HK-2 (cell line): Measurements from ENCODE around the gene ANAPC15.
A peak's percentile ranks its signal among the peaks of the same experiment; 100 is the strongest.
"Not testable (repeated sequence)": the region's sequence is repeated elsewhere in the genome, so short reads cannot be mapped to it uniquely, and the experiment has no call there.

Experiments
- DNase-seq: peaks from one replicate; pipeline ENCODE4 v3.0.0-alpha.2; 2018; ENCODE audit not compliant: unreplicated experiment

The ANAPC15 gene

DNA sequence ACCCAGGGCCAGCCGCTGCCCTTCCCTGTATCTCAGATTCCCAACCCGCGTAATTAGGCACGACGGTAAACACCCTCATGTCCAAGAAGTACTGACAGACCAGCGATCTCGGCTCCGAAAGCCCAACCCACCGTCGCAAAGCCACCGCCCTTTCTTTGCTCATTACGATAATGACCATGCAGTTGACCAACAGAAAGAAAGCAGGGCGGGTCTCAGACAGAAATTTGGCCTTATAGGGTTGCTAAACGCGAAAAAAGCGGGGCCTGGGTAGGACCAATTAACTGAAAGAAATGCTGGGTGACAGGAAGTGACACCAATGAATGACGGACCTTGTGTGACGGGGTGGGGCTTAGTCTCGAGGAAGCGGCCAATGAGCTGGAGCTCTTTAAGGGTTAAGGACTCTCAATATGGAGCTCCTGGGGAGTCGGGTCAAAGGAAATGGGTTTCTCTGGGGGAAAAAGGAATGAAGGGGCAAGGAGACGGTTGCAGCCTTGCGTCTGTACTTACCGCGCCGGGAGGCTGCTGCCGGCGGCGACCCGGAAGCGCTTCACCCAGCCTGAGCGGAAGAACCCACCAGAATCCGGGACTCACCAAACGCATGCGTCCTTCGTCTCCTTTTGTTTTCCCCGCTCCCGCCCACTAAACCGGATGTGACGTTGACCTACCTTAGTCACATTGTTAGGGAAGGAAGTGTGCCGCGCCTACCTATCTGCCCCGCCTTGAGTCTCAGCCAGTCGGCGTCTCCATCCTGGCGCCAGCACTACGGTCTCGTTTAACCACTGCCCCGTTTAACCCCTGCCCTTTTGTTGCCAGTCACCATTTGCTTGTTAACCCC is at the start of gene ANAPC15:
TSS of gene ANAPC15 (minus strand) at position 553 of the 835 bp plus-strand sequence. CDS start 1,419 bp downstream, outside the sequence.
- peak; percentile 90 for DNase-seq

DNA sequence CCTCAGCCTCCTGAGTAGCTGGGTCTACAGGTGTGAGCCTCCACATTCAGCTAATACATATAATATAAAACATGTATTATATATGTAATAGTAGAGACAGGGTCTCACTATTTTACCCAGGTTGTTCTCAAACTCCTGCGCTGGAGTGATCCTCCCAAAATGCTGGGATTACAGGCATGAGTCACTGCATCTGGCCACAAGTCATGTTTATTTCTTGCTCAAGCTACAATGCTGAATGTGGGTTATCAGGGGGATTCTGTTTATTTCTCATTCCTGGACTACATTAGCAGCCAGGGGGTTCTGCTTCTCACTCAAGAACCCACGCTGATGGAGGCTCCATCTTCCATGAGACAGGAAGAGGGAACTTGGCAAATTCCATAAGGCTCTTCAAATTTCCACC is 47.8 kb upstream of the ANAPC15 start:
- no peak for DNase-seq

DNA sequence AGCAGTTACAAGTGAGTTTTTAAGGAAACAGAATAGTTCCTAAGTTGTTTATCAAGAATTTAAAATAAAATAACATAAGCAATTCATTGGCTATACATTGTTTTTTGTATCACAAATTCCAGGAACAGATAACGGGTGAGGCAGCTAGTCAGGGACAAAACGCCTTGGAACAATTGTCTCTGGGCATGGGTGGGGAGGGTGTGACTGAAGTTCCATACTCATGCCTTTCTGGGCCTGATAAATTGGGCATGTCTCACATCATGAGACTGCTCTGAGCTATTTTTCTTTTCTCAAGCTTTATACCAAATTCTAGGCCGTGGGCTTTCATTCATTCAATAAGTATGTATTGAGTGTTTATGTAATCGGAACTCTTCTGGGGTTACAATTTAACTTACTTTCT is 44.6 kb upstream of the ANAPC15 start:
- DNase-seq = no peak

DNA sequence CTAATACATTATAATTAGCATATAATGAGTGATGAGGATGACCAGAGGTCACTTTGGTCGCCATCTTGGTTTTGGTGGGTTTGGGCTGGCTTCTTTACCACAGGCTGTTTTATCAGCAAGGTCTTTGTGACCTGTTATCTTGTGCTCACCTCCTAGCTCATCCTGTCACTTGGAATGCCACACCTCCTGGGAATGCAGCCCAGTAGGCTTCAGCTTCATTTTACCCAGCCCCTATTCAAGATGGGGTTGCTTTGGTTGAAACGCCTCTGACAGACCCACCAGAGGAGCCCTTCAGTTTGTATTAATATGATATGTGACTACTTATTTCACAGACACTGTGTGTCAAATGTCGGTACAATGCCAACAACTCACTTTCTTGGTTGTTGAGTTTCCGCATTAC is 43.3 kb upstream of the ANAPC15 start:
- no peak for DNase-seq

DNA sequence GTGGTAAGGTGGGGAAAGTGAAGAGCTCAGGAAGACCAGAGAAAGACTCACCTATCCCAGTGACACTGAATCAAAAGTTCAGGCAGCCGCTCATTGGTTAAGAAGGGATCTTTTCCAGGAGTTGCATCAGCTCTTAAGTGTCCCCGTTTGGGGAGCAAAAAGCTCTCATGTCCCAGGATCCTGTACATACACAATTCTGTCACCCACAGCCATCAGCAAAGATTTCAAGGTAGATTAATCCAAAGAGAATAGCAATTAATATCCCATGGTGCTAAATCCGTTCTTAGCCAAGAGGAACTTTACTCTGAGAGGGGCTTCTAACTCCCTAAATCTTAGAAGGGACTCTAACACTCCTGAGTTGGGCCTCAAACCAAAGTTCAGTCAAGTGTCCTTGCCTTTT is 42.3 kb upstream of the ANAPC15 start:
- DNase-seq = no peak

DNA sequence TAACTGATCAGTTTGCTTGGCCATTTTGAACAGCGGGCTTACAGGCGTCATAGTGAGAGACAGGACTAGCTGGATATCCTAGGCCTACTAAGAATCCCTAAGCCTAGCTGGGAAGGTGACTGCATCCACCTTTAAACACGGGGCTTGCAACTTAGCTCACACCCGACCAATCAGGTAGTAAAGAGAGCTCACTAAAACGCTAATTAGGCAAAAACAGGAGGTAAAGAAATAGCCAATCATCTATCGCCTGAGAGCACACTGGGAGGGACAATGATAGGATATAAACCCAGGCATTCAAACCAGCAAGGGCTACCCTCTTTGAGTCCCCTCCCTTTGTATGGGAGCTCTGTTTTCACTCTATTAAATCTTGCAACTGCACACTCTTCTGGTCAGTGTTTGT is 41.4 kb upstream of the ANAPC15 start:
- DNase-seq = not testable (repeated sequence)

DNA sequence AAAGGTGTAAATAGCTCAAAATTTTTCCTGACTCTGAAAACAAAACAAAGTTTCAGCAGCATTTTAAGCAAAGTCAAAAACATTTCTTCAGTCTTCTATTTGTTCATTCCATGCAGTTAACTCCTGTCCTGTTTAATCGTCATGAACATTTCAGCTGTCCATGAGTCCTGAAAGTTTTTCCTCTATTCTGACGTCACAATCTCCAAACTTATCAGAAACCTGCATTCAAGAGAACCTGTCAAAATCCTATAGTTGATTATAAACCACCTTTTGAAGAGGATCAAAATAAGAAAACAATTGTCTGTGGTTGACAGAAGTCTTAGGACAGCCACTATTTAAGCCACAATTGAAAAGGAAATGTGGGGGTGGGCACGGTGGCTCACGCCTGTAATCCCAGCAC is 38.4 kb upstream of the ANAPC15 start:
- DNase-seq = no peak

DNA sequence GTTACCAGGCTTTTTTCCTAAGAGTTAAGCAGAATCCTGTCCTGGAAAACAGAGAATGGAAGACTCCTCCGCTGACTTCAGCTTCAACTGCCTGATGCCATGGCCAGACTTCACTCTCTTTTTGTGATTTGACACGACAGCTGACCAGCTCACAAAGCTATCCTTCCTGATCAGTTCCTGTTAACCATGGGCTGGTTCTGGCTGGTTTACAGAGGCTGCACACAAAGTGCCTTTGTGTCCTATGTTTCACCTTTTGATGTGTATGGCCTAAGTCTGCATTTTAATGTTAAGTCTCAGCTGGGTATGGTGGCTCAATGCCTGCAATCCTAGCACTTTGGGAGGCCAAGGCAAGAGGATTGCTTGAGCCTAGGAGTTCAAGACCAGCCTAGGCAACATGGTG is 34.1 kb upstream of the ANAPC15 start:
- no peak for DNase-seq

DNA sequence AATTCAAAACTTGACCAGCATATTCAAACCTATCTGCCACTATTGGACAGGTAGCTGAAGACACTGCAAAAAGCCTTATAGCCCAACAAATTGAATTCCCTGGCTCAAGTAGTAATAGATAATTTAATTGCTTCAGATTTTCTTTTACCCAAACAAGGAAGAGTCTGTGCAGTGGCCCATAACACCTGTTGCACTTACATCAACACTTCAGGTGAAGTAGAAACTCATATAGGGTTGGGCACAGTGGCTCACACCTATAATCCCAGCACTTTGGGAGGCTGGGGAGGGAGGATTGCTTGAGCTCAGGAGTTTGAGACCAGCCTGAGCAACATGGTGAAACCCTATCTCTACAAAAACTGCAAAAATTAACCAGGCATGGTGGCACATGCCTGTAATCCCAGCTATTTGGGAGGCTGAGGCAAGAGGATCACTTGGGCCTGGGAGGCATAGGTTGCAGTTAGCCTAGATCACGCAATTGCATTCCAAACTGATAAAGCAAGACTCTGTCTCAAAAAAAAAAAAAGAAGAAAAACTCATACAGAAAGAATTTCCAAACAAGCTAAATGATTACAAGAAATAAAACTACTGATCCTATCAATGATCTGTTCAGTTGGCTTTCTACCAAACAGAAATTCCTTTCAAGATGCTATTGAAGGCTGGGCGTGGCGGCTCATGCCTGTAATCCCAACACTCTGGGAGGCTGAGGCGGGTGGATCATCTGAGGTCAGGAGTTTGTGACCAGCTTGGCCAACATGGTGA is 32.5 kb upstream of the ANAPC15 start:
- DNase-seq = peak; percentile 54

DNA sequence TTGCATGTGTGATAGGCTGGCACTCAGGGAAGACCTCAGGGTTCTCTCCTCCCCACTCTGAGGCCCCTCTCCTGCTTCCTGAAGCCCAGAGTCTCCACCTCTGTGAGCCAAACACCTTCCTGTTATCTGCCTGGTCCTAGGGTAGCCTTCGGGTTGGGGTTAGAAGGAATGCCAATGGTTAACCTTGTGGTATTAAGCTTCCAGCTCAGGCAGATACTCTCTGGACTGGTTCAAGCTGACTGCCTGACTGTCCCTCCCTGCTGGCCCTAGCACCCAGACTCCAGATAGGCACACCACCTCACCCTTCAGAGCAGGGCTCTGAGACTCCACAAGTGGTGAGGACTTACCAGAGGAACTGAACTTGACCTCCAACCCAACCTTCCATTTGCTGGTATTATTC is 30.0 kb upstream of the ANAPC15 start:
- DNase-seq = not testable (repeated sequence)

DNA sequence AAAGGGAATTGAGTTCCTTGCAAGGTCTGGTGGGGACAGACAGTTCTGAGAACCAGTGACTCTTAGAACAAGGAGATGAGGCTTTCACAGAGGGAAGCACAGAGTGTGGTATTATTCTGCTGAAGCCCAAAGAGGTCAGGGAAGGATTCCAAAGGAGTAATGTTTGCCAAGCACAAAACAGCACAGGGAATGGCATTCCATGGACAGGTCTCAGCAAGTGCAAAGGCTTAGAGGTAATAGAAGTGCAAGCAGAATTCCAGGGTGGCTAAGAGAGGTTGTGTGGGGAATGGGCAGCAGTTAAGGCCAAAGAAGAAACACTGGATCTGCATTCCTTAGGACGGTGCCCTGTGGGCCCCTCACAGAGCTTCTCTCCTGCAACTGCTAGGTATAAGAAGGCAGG is 29.6 kb upstream of the ANAPC15 start:
- DNase-seq = peak; percentile 5

DNA sequence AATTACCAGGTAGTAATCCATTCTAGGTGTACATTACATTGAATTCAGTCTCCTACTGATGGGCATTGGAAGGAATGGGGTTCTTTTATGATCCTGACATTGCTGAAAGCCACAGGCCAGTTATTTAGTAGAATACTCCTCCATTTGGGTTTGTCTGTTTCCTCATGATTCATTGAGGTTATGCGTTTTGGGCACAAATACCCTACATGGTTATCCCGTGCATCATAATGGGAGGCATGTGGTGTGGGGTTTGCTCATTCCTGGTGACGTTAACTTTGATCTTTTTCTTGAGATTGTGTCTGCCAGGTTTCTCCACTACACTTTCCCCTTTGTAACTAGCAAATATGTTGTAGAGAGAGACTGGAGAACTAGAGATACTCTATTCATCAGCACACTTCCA is 28.6 kb upstream of the ANAPC15 start:
- peak; percentile 48 for DNase-seq

DNA sequence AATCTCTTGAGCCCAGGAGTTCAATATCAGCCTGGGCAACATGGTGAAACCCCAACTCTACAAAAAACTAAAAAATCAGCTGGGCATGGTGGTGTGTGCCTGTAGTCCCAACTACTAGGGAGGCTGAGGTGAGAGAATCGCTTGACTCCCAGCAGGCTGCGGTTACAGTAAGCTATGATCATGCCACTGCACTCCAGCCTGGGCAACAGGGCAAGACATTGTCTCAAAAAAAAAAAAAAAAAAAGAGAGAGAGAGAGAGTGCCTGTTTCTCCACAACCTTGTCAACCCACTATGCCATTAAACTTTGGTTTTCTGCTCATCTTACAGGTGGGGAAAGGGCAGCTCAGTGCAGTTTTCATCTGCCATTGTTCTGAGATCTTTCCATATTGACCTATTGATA is 28.2 kb upstream of the ANAPC15 start:
- DNase-seq = peak; percentile 57

DNA sequence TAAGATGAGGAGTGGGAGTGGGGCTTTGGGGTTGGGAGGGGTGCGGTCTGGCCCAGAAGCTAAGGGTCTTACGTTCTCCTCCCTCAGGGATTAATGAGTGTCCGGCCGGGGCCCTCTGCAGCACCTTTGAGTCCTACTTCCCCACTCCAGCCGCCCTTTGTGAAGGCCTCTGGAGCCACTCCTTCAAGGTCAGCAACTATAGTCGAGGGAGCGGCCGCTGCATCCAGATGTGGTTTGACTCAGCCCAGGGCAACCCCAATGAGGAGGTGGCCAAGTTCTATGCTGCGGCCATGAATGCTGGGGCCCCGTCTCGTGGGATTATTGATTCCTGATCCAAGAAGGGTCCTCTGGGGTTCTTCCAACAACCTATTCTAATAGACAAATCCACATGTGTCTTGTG is 27.0 kb upstream of the ANAPC15 start:
- DNase-seq = no peak

DNA sequence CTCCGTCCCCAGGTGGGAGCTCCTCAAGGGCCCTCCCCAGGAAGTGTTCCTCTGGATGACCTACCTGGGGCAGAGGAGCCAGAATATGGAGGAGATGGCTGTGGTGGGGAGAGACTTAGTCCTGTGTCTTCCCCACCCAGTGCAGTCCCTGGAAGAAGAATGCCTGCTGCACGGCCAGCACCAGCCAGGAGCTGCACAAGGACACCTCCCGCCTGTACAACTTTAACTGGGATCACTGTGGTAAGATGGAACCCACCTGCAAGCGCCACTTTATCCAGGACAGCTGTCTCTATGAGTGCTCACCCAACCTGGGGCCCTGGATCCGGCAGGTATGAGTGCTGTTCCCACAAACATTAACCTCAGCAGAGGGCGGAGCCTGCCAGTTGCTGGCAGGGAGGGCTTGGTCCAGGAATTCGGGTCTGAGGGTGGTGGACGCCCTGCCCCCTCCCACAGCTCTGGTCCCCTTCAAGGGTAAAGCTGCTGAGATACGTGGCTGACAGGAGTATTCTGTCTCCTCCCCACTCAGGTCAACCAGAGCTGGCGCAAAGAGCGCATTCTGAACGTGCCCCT is 26.4 kb upstream of the ANAPC15 start:
- no peak for DNase-seq

DNA sequence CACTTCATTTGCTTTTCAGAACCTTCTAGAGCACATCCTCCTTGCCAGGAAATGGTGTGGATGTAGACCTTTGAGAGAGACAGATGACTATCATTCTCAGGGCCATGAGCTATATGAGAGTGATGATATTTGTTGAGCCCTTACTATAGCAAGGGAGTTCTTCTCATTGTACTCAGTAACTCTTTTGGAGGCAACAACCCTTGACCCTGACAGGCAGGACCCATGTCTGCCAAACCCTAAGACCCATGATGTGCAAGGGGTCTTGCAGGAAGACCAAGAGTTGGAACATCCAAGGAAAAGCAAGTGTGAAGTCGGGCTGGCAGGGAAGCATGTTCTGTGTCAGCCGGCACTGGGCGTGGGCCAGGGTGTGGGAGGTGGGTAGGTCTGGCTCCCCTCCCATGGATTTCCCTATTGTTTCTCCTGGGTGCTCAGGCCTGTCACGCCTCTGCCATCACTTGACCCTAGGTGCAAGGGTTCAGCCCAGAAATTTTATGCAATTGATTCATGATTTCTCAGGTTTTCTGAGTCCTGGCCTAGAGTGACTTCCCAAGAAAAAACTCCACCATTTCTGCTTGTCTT is 24.3 kb upstream of the ANAPC15 start:
- no peak for DNase-seq

DNA sequence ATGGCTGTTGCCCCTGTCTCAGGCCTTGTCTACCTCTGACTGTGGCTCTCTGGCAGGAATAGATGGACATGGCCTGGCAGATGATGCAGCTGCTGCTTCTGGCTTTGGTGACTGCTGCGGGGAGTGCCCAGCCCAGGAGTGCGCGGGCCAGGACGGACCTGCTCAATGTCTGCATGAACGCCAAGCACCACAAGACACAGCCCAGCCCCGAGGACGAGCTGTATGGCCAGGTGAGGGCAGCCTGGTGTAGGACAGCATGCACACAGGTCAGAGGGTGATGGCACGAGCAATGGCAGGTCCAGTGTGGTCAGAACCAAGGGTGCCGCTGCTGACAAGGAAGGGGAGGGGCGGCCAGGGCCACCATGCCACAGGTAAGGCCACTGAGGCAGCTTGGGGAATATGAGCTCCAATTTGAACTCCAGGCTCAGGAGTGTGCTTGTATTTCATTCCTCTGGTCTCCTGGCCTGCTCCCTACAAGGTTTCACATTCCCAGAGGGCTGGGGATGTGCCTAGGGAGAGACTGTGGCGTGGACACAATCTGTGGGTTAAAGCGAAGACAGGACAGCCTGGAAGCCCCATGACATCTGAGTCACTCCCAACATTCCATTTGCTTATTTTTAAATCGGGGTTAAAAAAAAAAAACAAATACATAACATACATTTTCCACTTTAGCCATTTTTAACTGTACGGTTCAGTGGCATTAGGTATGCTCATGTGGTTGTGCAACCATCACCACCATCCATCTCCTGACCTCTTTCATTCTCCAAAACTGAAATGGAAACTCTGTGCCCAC is 23.6 kb upstream of the ANAPC15 start:
- DNase-seq = no peak

DNA sequence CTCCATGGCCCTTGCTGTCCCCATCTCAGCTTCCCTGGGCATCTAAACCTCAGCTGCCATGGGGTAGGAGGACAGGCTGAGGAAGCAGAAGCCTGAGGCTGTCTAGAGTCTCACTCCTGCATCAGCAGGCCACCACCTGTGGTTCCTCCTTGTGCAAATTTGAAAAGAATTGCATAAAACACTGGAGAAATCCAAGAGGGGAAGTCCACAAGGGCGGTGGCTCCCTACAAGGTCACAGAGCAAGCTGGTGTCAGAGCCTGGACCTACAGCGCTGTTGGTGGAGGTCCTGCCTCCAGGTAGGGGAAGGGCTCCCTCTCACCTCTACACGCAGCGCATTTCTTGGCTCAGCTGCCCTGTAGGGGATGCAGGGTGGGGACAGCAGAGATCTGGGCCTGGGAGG is 23.0 kb upstream of the ANAPC15 start, which contains the start of gene FOLR3:
TSS of gene FOLR3 (plus strand) at position 253 of the 400 bp plus-strand sequence. CDS start 228 bp downstream, outside the sequence.
- not testable (repeated sequence) for DNase-seq

DNA sequence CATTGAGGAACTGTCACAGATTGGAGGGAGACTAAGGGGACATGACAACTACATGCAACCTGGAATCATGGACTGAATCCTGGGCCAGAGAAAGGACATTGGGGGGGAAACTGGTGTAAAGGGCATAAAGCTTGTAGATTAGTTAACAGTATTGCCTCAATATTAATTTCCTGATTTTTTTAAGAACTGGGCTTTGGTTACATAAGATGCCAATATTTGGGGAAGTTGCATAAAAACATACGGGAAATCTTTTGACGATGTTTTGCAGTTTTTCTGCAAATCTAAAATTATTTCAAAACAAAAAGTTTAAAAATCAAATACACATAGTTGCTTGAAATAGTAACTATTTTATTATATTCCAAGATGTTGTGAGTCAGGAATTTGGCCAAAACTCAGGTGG is 20.2 kb upstream of the ANAPC15 start:
- no peak for DNase-seq

DNA sequence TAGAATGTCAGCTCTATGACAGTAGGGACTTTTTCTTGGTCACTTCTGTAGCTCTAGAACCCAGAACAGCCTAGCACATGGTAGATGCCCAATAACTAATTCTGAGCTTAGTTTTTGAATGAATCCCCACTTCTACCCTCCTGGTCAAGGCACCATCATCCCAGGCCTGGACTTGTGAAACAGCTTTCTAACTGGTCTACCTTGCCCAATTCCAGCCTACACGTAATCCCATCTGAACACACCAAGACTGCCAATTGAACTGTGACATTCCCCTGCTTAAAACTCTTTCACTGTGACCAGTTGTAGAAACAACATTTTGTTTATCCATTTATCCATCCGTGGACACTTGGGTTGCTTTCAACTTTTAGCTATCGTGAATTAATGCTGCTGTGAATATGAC is 16.9 kb upstream of the ANAPC15 start:
- DNase-seq = no peak

DNA sequence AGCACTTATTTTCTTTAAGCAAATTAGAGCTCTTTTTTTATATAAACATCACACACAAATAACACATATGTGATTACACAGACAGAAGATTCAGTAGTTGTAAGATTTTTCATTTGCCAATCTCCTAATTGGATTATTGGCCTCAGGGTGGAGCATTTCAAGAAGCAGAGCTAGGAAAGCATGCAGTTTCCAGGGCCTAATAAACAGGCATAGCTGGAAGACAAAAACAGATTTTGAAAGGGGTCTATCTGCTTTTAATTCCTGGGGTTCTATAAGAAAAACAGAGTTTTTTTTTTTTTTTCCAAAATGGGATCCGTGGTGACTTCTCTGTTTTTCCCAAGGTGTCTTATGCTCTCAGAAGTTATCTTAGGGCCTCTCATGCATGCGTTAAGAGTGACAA is 15.4 kb upstream of the ANAPC15 start:
- DNase-seq = no peak
